GM18858 (cell line): Measurements from ENCODE around the gene ATXN1.
A peak's percentile ranks its signal among the peaks of the same experiment; 100 is the strongest.
"Not testable (repeated sequence)": the region's sequence is repeated elsewhere in the genome, so short reads cannot be mapped to it uniquely, and the experiment has no call there.

Experiments
- ATAC-seq: cut with Tn5 transposase; IDR thresholded peaks from one replicate; pipeline ENCODE4 v1.9.1; 2021; ENCODE audit not compliant: unreplicated experiment

ATXN1 gene

GRCh38 chr6:16625291-16626265, 135.7 kb downstream of the ATXN1 start:
- ATAC-seq, result no peak

GRCh38 chr6:16624636-16625290, 136.5 kb downstream of the ATXN1 start:
- ATAC-seq, result no peak

- no peak for ATAC-seq
Measured at GRCh38 chr6:16623731-16624130, 137.5 kb downstream of the ATXN1 start.

- no peak for ATAC-seq
Measured at GRCh38 chr6:16623029-16623653, 138.1 kb downstream of the ATXN1 start.

GRCh38 chr6:16622193-16622592, 139.1 kb downstream of the ATXN1 start:
- no peak for ATAC-seq

- ATAC-seq, result no peak
Measured at GRCh38 chr6:16621002-16621401, 140.3 kb downstream of the ATXN1 start.

- ATAC-seq, result no peak
Measured at GRCh38 chr6:16619777-16620176, 141.5 kb downstream of the ATXN1 start.

GRCh38 chr6:16618962-16619361, 142.3 kb downstream of the ATXN1 start:
- no peak for ATAC-seq

GRCh38 chr6:16615215-16615614, 146.0 kb downstream of the ATXN1 start:
- not testable (repeated sequence) for ATAC-seq

GRCh38 chr6:16614143-16614542, 147.1 kb downstream of the ATXN1 start:
- ATAC-seq, result not testable (repeated sequence)

- ATAC-seq, result not testable (repeated sequence)
Measured at GRCh38 chr6:16613504-16613903, 147.8 kb downstream of the ATXN1 start.

- ATAC-seq, result no peak
Measured at GRCh38 chr6:16608444-16608843, 152.8 kb downstream of the ATXN1 start.

- ATAC-seq, result peak; percentile 84
Measured at GRCh38 chr6:16602035-16602434, 159.2 kb downstream of the ATXN1 start.

- no peak for ATAC-seq
Measured at GRCh38 chr6:16600701-16601100, 160.6 kb downstream of the ATXN1 start.

GRCh38 chr6:16600026-16600425, 161.2 kb downstream of the ATXN1 start:
- no peak for ATAC-seq

GRCh38 chr6:16596616-16597331, 164.5 kb downstream of the ATXN1 start:
- no peak for ATAC-seq

- ATAC-seq, result no peak
Measured at GRCh38 chr6:16595514-16596120, 165.6 kb downstream of the ATXN1 start.

- ATAC-seq, result no peak
Measured at GRCh38 chr6:16594849-16595248, 166.4 kb downstream of the ATXN1 start.

GRCh38 chr6:16592223-16592911, 168.9 kb downstream of the ATXN1 start:
- ATAC-seq, result no peak
